OCI-LY3 (cell line): Measurements from ENCODE around the gene DENND2C.

ENCODE experiments used
- CTCF ChIP-seq: fragments of 200-600, 300-600 bp; sonication (generic); IDR thresholded peaks from 2 replicates; pipeline ENCODE4 v1.5.1; 2014; ENCODE audit warnings: antibody characterized with exemption, low read length, low read depth
- EZH2phosphoT487 ChIP-seq: fragments of 200-600 bp; shearing (Covaris generic); IDR thresholded peaks from 2 replicates; pipeline ENCODE4 v1.6.1; 2018; ENCODE audit warnings: antibody characterized with exemption, mixed run types, low read depth

DNA sequence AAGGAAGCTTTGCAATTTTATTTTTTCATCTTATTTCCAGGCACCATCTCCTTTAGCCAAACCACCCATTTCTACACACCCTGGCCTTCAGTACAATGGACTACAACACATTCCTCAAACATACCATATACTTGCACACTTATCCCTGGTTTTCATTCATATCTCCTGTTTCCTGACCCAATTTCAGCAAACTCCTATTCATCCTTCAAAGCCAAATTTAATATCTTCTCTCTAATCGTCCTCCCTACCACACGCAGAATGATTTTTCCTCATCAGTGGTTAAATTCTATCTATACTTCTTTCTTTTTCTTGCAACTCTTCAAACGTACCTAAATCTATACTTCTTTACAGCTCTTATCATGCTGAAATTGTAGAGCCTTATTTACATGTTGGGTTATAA lies 2.9 kb downstream of the DENND2C start:
- TF ChIP-seq CTCF (no peak), EZH2phosphoT487 (no peak)
